NCI-H510A treated with DMSO at 0.1 percent for 48 hours (cell line): ENCODE data around the gene RESF1.
"Not testable (repeated sequence)": the region's sequence is repeated elsewhere in the genome, so short reads cannot be mapped to it uniquely, and the experiment has no call there.

Experiments used
- DNase-seq: peaks from one replicate; lab custom pipeline; 2025; lab: John Stamatoyannopoulos, UW

Gene RESF1, protein sequence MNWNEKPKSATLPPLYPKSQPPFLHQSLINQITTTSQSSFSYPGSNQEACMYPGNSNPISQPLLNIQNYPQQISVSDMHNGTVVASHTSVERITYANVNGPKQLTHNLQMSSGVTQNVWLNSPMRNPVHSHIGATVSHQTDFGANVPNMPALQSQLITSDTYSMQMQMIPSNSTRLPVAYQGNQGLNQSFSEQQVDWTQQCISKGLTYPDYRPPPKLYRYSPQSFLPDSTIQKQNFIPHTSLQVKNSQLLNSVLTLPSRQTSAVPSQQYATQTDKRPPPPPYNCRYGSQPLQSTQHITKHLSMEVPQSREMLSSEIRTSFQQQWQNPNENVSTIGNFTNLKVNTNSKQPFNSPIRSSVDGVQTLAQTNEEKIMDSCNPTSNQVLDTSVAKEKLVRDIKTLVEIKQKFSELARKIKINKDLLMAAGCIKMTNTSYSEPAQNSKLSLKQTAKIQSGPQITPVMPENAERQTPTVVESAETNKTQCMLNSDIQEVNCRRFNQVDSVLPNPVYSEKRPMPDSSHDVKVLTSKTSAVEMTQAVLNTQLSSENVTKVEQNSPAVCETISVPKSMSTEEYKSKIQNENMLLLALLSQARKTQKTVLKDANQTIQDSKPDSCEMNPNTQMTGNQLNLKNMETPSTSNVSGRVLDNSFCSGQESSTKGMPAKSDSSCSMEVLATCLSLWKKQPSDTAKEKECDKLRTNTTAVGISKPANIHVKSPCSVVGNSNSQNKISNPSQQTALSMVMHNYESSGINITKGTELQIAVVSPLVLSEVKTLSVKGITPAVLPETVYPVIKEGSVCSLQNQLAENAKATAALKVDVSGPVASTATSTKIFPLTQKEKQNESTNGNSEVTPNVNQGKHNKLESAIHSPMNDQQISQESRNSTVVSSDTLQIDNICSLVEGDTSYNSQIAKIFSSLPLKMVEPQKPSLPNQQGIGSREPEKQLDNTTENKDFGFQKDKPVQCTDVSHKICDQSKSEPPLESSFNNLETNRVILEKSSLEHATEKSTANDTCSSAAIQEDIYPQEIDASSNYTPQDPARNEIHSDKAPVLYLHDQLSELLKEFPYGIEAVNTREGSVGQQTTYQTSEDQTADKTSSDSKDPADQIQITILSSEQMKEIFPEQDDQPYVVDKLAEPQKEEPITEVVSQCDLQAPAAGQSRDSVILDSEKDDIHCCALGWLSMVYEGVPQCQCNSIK (N-terminal part only)

DNA sequence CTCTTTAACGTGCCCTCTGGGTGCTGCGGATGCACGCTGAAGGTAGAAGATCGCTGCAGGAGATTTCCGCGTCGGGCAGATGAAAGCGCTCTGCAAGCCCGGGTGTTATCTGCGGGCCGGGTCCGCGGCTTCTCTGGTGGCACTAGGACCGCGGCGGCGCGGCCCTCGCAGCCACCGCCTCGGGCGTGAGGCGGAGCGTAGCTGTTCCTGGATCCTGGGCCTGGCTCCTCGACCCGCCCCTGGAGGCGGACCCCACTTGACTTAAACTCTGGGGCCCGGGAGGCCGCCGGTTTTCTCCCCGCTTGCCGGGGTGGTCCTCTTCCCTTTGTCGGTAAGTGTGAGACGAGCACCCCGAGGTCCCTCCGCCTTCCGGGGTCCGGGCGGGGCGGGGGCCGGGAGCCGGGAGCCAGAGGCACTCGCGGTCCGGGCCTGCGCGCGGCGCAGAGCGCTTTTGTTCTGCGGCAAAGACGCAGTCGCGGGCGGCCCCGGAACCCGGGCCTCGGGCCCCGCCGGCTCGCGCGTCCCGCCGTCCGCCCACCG lies at the start of gene RESF1:
RESF1 (plus strand) TSS at position 255 of the 540 bp plus-strand sequence. CDS start 21,541 bp downstream, outside the sequence.
- peak; percentile 49 for DNase-seq

DNA sequence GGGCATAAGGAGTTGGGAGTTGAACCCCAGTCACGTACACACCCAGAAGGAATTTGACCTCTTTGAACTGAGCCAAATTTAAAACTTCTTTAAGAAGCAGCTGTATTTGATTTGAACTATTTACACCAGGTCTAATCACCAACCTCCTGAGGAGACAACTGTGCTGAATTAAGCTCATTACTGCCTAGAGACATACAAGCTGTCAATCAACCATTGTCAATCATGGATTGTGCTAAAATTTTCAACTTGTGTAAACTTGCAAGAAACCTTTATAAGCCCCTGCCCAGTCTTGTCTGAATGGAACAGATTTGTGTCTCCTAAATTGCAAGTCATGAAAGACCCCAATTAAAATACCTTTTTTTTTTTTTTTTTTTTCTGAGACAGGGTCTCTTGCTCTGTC lies 44.3 kb upstream of the RESF1 start:
- no peak for DNase-seq

DNA sequence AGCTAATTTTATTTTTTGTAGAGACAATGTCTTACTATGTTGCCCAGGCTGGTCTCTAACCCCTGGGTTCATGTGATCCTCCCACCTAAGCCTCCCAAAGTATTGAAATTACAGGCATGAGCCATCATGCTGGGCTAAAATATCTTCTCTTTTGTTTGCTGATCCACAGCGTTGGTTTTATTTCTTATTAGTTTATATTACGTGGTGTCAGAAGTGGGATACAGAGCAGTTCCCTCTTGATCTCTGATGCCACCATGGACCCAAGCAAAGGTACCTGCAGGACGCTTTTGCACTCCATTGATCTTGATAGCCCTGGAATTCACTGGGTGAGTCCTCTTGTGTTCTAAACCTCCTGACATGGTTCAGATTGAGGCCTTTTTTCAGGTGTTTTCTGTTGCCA lies 43.8 kb upstream of the RESF1 start:
- no peak for DNase-seq

- DNase-seq: no peak
Observed at GRCh38 chr12:31922341-31923062, 36.7 kb upstream of the RESF1 start.

GRCh38 chr12:31923063-31923412 lies 36.2 kb upstream of the RESF1 start:
- DNase-seq: no peak

DNA sequence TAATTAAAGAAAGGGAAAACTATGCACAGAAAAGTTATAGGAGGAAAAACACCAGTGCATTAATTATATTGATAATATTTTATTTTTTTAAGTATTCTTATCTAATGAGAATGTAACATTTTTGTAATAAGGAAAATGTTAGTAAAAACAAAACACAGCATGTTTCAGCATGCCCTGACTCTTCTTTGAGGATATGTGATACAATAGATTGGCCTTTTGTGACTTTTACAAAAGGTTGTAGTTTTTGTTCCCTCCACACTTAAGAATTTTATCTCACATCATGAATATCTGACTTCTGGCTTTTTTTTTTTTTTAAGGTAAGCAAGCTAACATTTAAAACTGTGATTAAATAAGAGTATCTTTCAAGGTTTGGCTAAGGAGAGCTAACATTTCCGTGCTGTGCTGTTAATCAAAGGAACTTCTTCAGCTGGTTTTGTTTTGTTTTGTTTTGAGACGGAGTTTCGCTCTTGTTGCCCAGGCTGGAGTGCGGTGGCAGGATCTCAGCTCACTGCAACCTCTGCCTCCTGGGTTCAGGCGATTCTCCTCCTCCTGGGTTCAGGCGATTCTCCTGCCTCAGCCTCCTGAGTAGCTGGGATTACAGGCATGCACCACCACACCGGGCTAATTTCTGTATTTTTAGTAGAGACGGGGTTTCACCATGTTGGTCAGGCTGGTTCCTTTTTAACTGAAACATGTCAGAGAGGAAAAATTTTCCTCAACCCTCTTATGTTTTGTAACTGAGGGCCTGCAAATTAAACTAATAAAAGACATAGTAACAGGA lies 30.8 kb upstream of the RESF1 start:
- no peak for DNase-seq

DNA sequence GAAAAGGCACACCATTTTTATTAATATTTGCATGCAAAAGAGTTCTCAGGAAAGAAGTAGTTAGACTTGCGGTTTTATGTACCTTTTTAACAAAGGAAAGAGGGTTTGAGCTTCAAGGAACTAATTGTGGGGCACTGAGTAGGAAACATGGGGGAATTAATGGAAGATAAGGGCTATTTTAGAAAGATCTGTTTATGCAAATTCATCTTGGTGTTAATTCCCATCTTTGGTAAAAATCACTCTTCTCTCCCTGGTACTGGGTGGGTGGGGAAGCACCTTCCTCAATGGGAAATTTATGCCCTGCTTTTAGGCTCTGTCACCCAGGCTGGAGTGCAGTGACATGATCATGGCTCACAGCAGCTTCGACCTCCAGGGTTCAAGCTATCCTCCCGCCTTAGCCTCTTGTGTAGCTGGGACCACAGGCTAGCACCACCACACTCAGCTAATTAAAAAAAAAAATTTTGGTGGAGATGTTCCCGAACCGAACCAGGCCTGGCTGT lies 30.1 kb upstream of the RESF1 start:
- DNase-seq: no peak

DNA sequence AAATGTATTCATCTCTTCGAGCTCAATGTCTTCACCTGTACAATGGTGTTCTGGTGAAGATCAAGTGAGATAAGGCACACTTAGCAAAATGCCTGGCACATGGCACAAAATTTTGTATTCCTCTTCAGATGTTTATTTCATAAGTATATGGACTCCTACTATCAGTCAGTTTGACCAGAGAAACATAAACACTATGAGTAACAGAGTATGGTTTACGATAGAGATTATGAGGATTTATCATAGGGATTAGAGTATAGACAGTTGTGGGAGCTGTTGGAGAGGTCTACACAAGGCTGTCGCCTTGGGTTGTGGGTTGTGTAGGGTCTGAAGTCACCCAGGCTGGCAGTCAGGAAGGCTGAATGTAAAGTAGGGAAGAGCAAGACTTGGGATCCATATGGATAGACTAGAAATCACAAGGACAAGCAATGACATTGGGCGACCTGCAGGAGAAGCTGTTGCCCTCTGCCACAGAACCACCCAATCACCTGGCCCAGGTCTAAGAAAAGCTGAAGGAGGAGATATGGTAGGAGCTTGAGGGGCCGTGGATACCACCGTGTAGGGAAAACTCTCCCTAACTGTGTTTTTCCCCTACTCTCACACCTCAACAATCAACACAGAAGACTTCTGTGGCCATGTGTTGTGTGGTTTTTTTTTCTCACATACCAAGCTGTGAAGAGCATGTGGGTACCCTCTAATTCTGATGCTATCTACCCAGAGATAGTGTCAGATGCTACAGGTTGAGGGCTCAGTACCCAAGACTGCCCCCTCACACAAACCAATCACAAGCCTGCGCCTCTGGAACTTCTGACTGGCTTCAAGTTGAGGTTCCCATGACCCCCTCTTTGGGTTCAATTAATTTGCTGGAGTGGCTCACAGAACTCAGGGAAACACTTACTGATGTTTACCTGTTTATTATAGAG lies 27.2 kb upstream of the RESF1 start:
- DNase-seq: no peak

DNA sequence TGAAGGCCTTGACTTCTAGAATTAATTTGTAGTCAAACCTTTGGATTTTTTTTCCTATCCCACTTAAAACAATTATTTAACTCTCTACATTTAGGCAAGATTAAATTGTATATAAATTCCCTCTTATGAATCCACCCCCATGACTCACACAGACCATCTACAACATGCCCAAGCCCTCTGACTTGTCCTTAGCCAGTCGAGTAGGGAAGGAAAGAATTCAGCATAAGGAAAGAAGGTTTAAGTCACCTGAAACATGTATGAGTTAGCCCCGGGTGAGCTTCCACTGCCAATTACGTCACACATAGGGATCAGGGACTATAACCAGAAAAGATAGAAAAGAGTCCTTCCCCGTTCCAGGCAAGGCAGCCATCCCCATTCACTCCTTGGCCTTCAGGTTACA lies 14.9 kb upstream of the RESF1 start:
- no peak for DNase-seq

- DNase-seq: no peak
Observed at GRCh38 chr12:31947971-31948370, 11.2 kb upstream of the RESF1 start.

DNA sequence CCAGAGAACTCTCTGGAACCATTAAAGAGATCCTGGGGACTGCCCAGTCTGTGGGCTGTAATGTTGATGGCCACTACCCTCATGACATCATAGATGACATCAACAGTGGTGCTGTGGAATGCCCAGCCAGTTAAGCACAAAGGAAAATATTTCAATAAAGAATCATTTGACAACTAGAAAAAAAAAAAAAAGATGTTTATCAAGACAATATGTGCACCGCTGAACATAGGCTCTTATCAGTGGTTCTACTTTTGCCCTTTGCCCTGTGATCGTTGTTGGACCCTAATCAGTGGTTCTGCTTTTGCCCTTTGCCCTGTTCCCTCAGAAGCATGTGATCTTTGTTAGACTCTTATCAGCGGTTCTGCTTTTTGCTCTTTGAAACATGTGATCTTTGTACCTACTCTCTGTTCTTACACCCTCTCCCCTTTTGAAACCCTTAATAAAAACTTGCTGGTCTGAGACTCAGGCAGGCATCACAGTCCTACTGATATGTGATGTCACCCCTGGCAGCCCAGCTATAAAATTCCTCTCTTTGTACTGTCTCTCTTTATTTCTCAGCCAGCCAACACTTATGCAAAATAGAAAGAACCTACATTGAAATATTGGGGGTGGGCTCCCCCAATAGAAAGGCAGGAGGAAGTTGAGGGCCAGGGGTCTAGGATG lies 10.4 kb upstream of the RESF1 start:
- not testable (repeated sequence) for DNase-seq

- no peak for DNase-seq
Observed at GRCh38 chr12:31950088-31950487, 9.1 kb upstream of the RESF1 start.

DNA sequence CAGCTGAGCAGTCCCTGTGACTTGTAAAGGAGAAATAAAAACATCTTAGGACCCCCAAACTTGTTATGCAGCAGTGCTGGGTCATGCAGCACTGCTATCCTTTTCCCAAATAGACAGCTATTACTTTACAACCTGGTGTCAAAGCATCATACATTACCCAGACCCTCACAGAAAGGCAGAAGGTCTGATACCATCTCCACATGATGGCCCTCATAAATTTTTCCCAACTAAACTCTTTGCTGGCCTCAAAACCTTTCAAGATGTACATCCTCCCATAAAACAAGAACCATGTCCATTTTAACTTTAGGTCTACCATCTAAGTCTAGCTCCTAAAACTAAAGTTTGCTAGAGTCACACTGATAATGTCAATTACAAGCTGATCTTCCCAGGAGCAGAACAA lies 8.7 kb upstream of the RESF1 start:
- no peak for DNase-seq

GRCh38 chr12:31951008-31951407 lies 8.2 kb upstream of the RESF1 start:
- DNase-seq: no peak

DNA sequence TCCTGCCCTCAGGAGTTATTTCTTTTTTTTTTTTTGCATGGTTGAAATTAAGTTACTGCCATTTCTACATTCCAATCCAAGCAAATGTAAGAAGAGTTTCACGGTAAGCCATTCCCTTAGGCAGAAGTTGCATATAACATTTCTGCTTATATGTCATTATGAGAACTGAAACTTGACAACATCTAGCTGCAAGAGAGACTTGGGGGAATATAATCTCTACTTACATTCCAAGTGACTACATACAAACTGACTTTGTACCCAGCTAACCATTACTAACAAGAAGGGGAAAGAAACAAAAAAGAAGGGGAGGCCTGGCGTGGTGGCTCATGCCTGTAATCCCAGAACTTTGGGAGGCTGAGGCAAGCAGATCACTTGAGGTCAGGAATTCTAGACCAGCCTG lies 7.3 kb upstream of the RESF1 start:
- no peak for DNase-seq

GRCh38 chr12:31952418-31952817 lies 6.8 kb upstream of the RESF1 start:
- DNase-seq: no peak

DNA sequence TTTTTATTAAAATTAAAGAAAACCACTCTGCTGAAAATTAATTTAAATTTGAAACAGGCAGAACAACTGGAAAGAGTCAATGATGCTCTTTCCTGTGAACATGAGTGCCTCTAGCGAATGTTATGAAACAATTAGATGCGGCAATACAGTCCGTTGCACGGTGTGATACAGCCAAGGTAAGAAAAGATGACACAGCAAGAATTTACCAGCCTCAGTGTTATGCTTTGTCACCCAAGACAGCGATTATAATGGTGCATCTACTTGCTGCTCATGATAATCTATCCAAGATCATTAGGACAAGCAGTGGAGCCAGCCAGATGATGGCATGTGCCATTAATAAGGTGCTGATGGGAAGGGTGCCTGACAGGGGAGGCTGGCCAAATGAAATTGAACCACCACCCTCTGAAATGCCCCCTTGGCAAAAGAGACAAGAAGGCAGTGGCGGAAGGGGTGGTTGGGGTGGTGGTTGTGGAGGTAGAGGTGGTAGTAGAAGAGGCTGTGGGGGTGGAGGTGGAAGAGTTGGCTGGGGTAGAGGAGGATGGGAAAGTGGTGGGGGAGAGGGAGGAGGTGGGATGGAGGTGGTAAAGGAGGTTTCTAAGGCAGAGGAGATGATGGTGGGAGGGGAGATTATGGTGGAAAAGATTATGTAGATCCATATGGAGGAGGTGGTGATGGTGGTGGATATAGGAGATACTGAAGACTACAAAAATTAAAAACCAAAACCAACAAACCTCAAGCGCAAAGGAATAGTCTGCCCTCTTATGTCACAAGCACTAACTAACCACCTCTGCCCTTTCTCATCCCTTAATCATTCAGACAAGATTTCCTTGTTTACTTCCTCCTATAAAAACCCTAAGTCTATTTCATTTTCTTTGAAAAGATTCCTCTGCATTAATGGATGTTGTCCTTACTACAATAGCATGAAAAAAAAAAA lies 4.0 kb upstream of the RESF1 start:
- no peak for DNase-seq
